Small intestine (tissue), 7 donors: ENCODE measurements around the gene SIDT2. TPM values are rescaled to one million over a fixed set of nuclear protein-coding genes. Genes with fewer than 3 reads are reported as not detected.
"Not testable (repeated sequence)": the region's sequence is repeated elsewhere in the genome, so short reads cannot be mapped to it uniquely, and the experiment has no call there.

Source experiments
- DNase-seq, 2 donors: peaks; one replicate each; pipeline versions ENCODE4 v3.0.0 to v3.0.0-alpha.2; 2013
- FAIRE-seq: peaks from 2 replicates; lab custom pipeline; 2012; peaks lifted over from hg19 to GRCh38; lab: Jason Lieb, UNC
- H3K27ac ChIP-seq, 3 donors: one replicate each; pipeline ENCODE4 v1.5.1; 2013; ENCODE audit warnings: low read length in 2 of 3, mild to moderate bottlenecking in 2 of 3, control low read depth in 1 of 3, inconsistent platforms in 1 of 3, low read depth in 1 of 3, moderate library complexity in 1 of 3
- H3K27me3 ChIP-seq, 3 donors: one replicate each; pipeline ENCODE4 v1.6.1; 2013; ENCODE audit warnings: low read length in 3 of 3, inconsistent platforms in 1 of 3; ENCODE audit not compliant: control insufficient read depth in 3 of 3, insufficient read depth in 3 of 3
- H3K36me3 ChIP-seq, 3 donors: one replicate each; pipeline ENCODE4 v1.6.1; 2013; ENCODE audit warnings: low read length in 3 of 3, inconsistent platforms in 1 of 3, low read depth in 1 of 3, mild to moderate bottlenecking in 1 of 3, moderate library complexity in 1 of 3; ENCODE audit not compliant: control insufficient read depth in 3 of 3, insufficient read depth in 2 of 3
- H3K4me1 ChIP-seq, 3 donors: one replicate each; pipeline ENCODE4 v1.6.1; 2013; ENCODE audit warnings: low read length in 2 of 3, inconsistent platforms in 1 of 3, low read depth in 1 of 3, mild to moderate bottlenecking in 1 of 3, moderate library complexity in 1 of 3; ENCODE audit not compliant: control insufficient read depth in 3 of 3, insufficient read depth in 2 of 3
- H3K4me3 ChIP-seq, 3 donors: one replicate each; pipeline ENCODE4 v1.5.1; 2013; ENCODE audit warnings: low read length in 3 of 3, control low read depth in 1 of 3, inconsistent platforms in 1 of 3, low read depth in 1 of 3, mild to moderate bottlenecking in 1 of 3, moderate library complexity in 1 of 3
- H3K9me3 ChIP-seq, 2 donors: one replicate each; pipeline ENCODE4 v1.6.1; 2013; ENCODE audit warnings: low read depth in 1 of 2, low read length in 1 of 2; ENCODE audit not compliant: control insufficient read depth in 2 of 2, insufficient read depth in 1 of 2
- WGBS, 3 donors: extraction: QIAGEN DNeasy Blood & Tissue Kit; methylation state at CpG; one replicate each; pipeline ENCODE4 v1.1.7; 2013; 5-methylcytosine and 5-hydroxymethylcytosine counted together
- polyA plus RNA-seq, 4 donors: library from polyadenylated mRNA; stranded (reverse) in 3 of 4; unstranded in 1 of 4; fragments of 200-250 nt in 3 of 4; fragments of 120-200 nt in 1 of 4; gene quantifications; one replicate each; pipeline versions ENCODE4 v1.2.1 to v1.2.3, GENCODE V29; 2013
- donor health status: healthy with polysubstance abuse.
- donor health status: control.
- donor health status: control.
- donor health status: Bipolar disorder and iron deficiency.
- donor health status: healthy.

Gene SIDT2
- polyA plus RNA-seq, 4 donors, result 27.6 to 96.6 (median 55.8) TPM

- not testable (repeated sequence) for H3K4me3 ChIP-seq, H3K9me3 ChIP-seq, H3K27me3 ChIP-seq, DNase-seq, FAIRE-seq, H3K4me1 ChIP-seq, H3K27ac ChIP-seq
- peaks cover 2 to 49% (median 10%) of the 10 kb centered on the region in 3 donors for H3K36me3 ChIP-seq
- 56 to 79% (median 78%) methylated on average over 4 to 6 of the region's 11 CpGs for WGBS, 3 donors
Observed at GRCh38 chr11:117206859-117207258, 28.3 kb downstream of the SIDT2 start.

GRCh38 chr11:117207481-117207880, 28.9 kb downstream of the SIDT2 start:
- FAIRE-seq, H3K4me3 ChIP-seq, H3K27ac ChIP-seq, DNase-seq, H3K9me3 ChIP-seq, H3K4me1 ChIP-seq, H3K27me3 ChIP-seq: not testable (repeated sequence)
- 87 to 96% (median 94%) methylated on average over 5 of the region's 5 CpGs for WGBS, 3 donors
- H3K36me3 ChIP-seq, result peaks cover 0 to 43% (median 10%) of the 10 kb centered on the region in 3 donors

GRCh38 chr11:117208710-117209109, 30.2 kb downstream of the SIDT2 start:
- FAIRE-seq, H3K4me1 ChIP-seq: not testable (repeated sequence)

GRCh38 chr11:117209351-117210125, 31.0 kb downstream of the SIDT2 start:
- H3K4me3 ChIP-seq, H3K27ac ChIP-seq, FAIRE-seq, H3K4me1 ChIP-seq, H3K9me3 ChIP-seq, DNase-seq, H3K27me3 ChIP-seq: not testable (repeated sequence)
- H3K36me3 ChIP-seq, result peaks cover under 1 to 34% (median 15%) of the 10 kb centered on the region in 3 donors
- WGBS, 3 donors, result 86 to 90% (median 87%) methylated on average over 7 to 8 of the region's 8 CpGs

More at GRCh38 chr11:117208710-117209109, 30.2 kb downstream of the SIDT2 start:
- H3K27me3 ChIP-seq, H3K4me3 ChIP-seq, DNase-seq, H3K27ac ChIP-seq, H3K9me3 ChIP-seq: not testable (repeated sequence)
- peaks cover 0 to 39% (median 16%) of the 10 kb centered on the region in 3 donors for H3K36me3 ChIP-seq
- WGBS, 3 donors, result 89 to 94% (median 92%) methylated on average over 9 of the region's 13 CpGs

- Histone ChIP-seq H3K9me3 (no peaks in the 10 kb centered on the region), H3K4me1 (no peaks in the 10 kb centered on the region), H3K36me3 (peaks cover 3 to 29% (median 13%) of the 10 kb centered on the region in 3 donors), H3K27me3 (no peaks in the 10 kb centered on the region), H3K27ac (no peak overlapping the region), H3K4me3 (no peak overlapping the region)
- WGBS, 3 donors, result 91 to 99% (median 98%) methylated on average over 3 of the region's 3 CpGs
- FAIRE-seq (no peak), DNase-seq (no peak)
Observed at GRCh38 chr11:117210620-117211019, 32.1 kb downstream of the SIDT2 start.

- WGBS, 3 donors, result 96% methylated on average over 9 to 11 of the region's 11 CpGs
- no peak overlapping the region for H3K27ac ChIP-seq
- no peak overlapping the region for H3K4me3 ChIP-seq
- H3K9me3 ChIP-seq, result no peaks in the 10 kb centered on the region
- peaks cover 8 to 41% (median 25%) of the 10 kb centered on the region in 3 donors for H3K36me3 ChIP-seq
- FAIRE-seq (no peak), DNase-seq (no peak)
- H3K27me3 ChIP-seq, result no peaks in the 10 kb centered on the region
- H3K4me1 ChIP-seq, result no peaks in the 10 kb centered on the region
Observed at GRCh38 chr11:117212697-117213355, 34.3 kb downstream of the SIDT2 start.

GRCh38 chr11:117214404-117215110, 36.0 kb downstream of the SIDT2 start:
- Histone ChIP-seq H3K4me1 (peaks cover 0 to 5% (median 0%) of the 10 kb centered on the region in 3 donors), H3K27ac (no peak overlapping the region), H3K4me3 (no peak overlapping the region), H3K27me3 (no peaks in the 10 kb centered on the region), H3K36me3 (peaks cover 17 to 55% (median 35%) of the 10 kb centered on the region in 3 donors), H3K9me3 (no peaks in the 10 kb centered on the region)
- 83 to 90% (median 87%) methylated on average over 7 of the region's 7 CpGs for WGBS, 3 donors
- no peak for DNase-seq
- no peak for FAIRE-seq
